ENCODE data around the gene AIG1. TPM values are rescaled to one million over a fixed set of nuclear protein-coding genes. Genes with fewer than 3 reads are reported as not detected.

Gene AIG1
- polyA plus RNA-seq, 1 of the 3 experiments (the other 2 are of a cell fraction): 36.8 TPM

GRCh38 chr6:143268439-143268838 is 207.8 kb downstream of the AIG1 start:
- ChIA-PET CTCF (interaction anchor here (0.9 kb wide), 1 partner anchor 459 kb away, joined by 3 read pairs; no protein-coding TSS in a partner anchor), POLR2A (no interaction called here)
- WGBS (ENCODE audit: low lambda C conversion rate): 93% methylated on average over 1 of the region's 1 CpG
- no peak overlapping the region for H3K9ac ChIP-seq
- no peaks in the 10 kb centered on the region for H3K27me3 ChIP-seq (ENCODE audit: insufficient read depth)
- no peak for DNase-seq
- TF ChIP-seq ELF1 (IDR thresholded peaks at IDR 0.05) (no peak), POLR2AphosphoS5 (IDR thresholded peaks at IDR 0.05; ENCODE audit: low read depth, low read length) (no peak), TCF12 (IDR thresholded peaks at IDR 0.05) (no peak), RXRA (IDR thresholded peaks at IDR 0.05; ENCODE audit: borderline replicate concordance, low read depth) (no peak), GATA2 (CRISPR knock-in tag; IDR thresholded peaks at IDR 0.05) (no peak), SMC3 (IDR thresholded peaks at IDR 0.05; ENCODE audit: low read depth, low read length) (no peak), EZH2phosphoT487 (IDR thresholded peaks at IDR 0.05; ENCODE audit: borderline replicate concordance, low read depth) (no peak), REST (IDR thresholded peaks at IDR 0.05; ENCODE audit: low read depth, low read length) (no peak), FOXM1 (IDR thresholded peaks at IDR 0.05; ENCODE audit: low read depth) (no peak), JUND (IDR thresholded peaks at IDR 0.05) (no peak), PBX3 (IDR thresholded peaks at IDR 0.05) (no peak), MAX (IDR thresholded peaks at IDR 0.05; ENCODE audit: low read depth) (no peak), NFIC (IDR thresholded peaks at IDR 0.05; ENCODE audit: borderline replicate concordance) (no peak), ZBTB33 (IDR thresholded peaks at IDR 0.05; ENCODE audit: borderline replicate concordance, low read depth) (no peak)
- no peak overlapping the region for H2AFZ ChIP-seq (ENCODE audit: low read depth)
- H3K9me2 ChIP-seq: no peaks in the 10 kb centered on the region
- H3K4me3 ChIP-seq (ENCODE audit: low read depth in 2 of 2, low read length in 1 of 2): no peak overlapping the region
- peaks cover 3 to 15% of the 10 kb centered on the region in 2 experiments; a peak in 2 of 4 replicates for H3K4me1 ChIP-seq (ENCODE audit: control insufficient read depth in 1 of 2, insufficient read depth in 2 of 2, low read depth in 1 of 2, low read length in 1 of 2)
- H3K9me3 ChIP-seq: no peaks in the 10 kb centered on the region
- no peak overlapping the region for H3K27ac ChIP-seq (ENCODE audit: low read depth in 2 of 2, low read length in 1 of 2)
- H3F3A ChIP-seq (replicated peaks; ENCODE audit: insufficient read depth): peaks cover 15% of the 10 kb centered on the region
- no peaks in the 10 kb centered on the region for H4K20me1 ChIP-seq (ENCODE audit: insufficient read depth)
- H3K4me2 ChIP-seq: no peak overlapping the region
- no peaks in the 10 kb centered on the region for H3K36me3 ChIP-seq (replicated peaks in 1 of 2; ENCODE audit: control insufficient read depth in 1 of 2, insufficient read depth in 2 of 2, low read length in 1 of 2)
- H3K79me2 ChIP-seq (ENCODE audit: insufficient read depth): no peaks in the 10 kb centered on the region
